Measurements from ENCODE around the gene JAZF1.
A peak's percentile ranks its signal among the peaks of the same experiment; 100 is the strongest.

The JAZF1 gene

GRCh38 chr7:28157076-28157745, 23.4 kb downstream of the JAZF1 start:
- no peaks in the 10 kb centered on the region for H3K27me3 ChIP-seq (ENCODE audit: control insufficient read depth in 5 of 5, insufficient read depth in 4 of 5, low read length in 5 of 5)
- peaks cover 6 to 33% (median 26%) of the 10 kb centered on the region in 5 donors for H3K4me1 ChIP-seq (ENCODE audit: control insufficient read depth in 5 of 5, insufficient read depth in 5 of 5, low read length in 5 of 5)
- H3K36me3 ChIP-seq (ENCODE audit: control insufficient read depth in 5 of 5, insufficient read depth in 5 of 5, low read length in 5 of 5) = no peaks in the 10 kb centered on the region
- H3K9ac ChIP-seq (ENCODE audit: low read length in 5 of 5) = no peak overlapping the region
- no peak overlapping the region for H3K27ac ChIP-seq (ENCODE audit: low read depth, low read length)
- no peaks in the 10 kb centered on the region for H3K9me3 ChIP-seq (ENCODE audit: control insufficient read depth in 5 of 5, low read length in 5 of 5)
- H3K4me3 ChIP-seq (ENCODE audit: low read depth in 1 of 5, low read length in 5 of 5) = no peak overlapping the region

- H3K36me3 ChIP-seq (ENCODE audit: control insufficient read depth in 5 of 5, insufficient read depth in 5 of 5, low read length in 5 of 5) = no peaks in the 10 kb centered on the region
- no peak overlapping the region for H3K9ac ChIP-seq (ENCODE audit: low read length in 5 of 5)
- H3K27me3 ChIP-seq (ENCODE audit: control insufficient read depth in 5 of 5, insufficient read depth in 4 of 5, low read length in 5 of 5) = no peaks in the 10 kb centered on the region
- H3K9me3 ChIP-seq (ENCODE audit: control insufficient read depth in 5 of 5, low read length in 5 of 5) = no peaks in the 10 kb centered on the region
- H3K4me1 ChIP-seq (ENCODE audit: control insufficient read depth in 5 of 5, insufficient read depth in 5 of 5, low read length in 5 of 5) = peaks cover 6 to 33% (median 26%) of the 10 kb centered on the region in 5 donors
- H3K4me3 ChIP-seq (ENCODE audit: low read depth in 1 of 5, low read length in 5 of 5) = no peak overlapping the region
- no peak overlapping the region for H3K27ac ChIP-seq (ENCODE audit: low read depth, low read length)
Measured at GRCh38 chr7:28156401-28156800, 24.2 kb downstream of the JAZF1 start.

GRCh38 chr7:28155964-28156363, 24.6 kb downstream of the JAZF1 start:
- H3K27me3 ChIP-seq (ENCODE audit: control insufficient read depth in 5 of 5, insufficient read depth in 4 of 5, low read length in 5 of 5) = no peaks in the 10 kb centered on the region
- H3K4me1 ChIP-seq (ENCODE audit: control insufficient read depth in 5 of 5, insufficient read depth in 5 of 5, low read length in 5 of 5) = peaks cover 6 to 33% (median 26%) of the 10 kb centered on the region in 5 donors
- peak overlapping the region; percentile 2 for H3K27ac ChIP-seq (ENCODE audit: low read depth, low read length)
- H3K9me3 ChIP-seq (ENCODE audit: control insufficient read depth in 5 of 5, low read length in 5 of 5) = no peaks in the 10 kb centered on the region
- H3K4me3 ChIP-seq (ENCODE audit: low read depth in 1 of 5, low read length in 5 of 5) = no peak overlapping the region
- no peak overlapping the region for H3K9ac ChIP-seq (ENCODE audit: low read length in 5 of 5)
- H3K36me3 ChIP-seq (ENCODE audit: control insufficient read depth in 5 of 5, insufficient read depth in 5 of 5, low read length in 5 of 5) = no peaks in the 10 kb centered on the region

GRCh38 chr7:28155019-28155660, 25.5 kb downstream of the JAZF1 start:
- Histone ChIP-seq H3K27ac (ENCODE audit: low read depth, low read length) (peak overlapping the region; percentile 2), H3K4me3 (ENCODE audit: low read depth in 1 of 5, low read length in 5 of 5) (no peak overlapping the region), H3K4me1 (ENCODE audit: control insufficient read depth in 5 of 5, insufficient read depth in 5 of 5, low read length in 5 of 5) (peaks cover 6 to 33% (median 26%) of the 10 kb centered on the region in 5 donors), H3K27me3 (ENCODE audit: control insufficient read depth in 5 of 5, insufficient read depth in 4 of 5, low read length in 5 of 5) (no peaks in the 10 kb centered on the region), H3K36me3 (ENCODE audit: control insufficient read depth in 5 of 5, insufficient read depth in 5 of 5, low read length in 5 of 5) (peaks cover 0 to 4% (median 0%) of the 10 kb centered on the region in 5 donors), H3K9ac (ENCODE audit: low read length in 5 of 5) (no peak overlapping the region), H3K9me3 (ENCODE audit: control insufficient read depth in 5 of 5, low read length in 5 of 5) (no peaks in the 10 kb centered on the region)

- no peak overlapping the region for H3K4me3 ChIP-seq (ENCODE audit: low read depth in 1 of 5, low read length in 5 of 5)
- H3K27ac ChIP-seq (ENCODE audit: low read depth, low read length) = no peak overlapping the region
- H3K9me3 ChIP-seq (ENCODE audit: control insufficient read depth in 5 of 5, low read length in 5 of 5) = no peaks in the 10 kb centered on the region
- H3K9ac ChIP-seq (ENCODE audit: low read length in 5 of 5) = no peak overlapping the region
- H3K4me1 ChIP-seq (ENCODE audit: control insufficient read depth in 5 of 5, insufficient read depth in 5 of 5, low read length in 5 of 5) = peaks cover 6 to 25% (median 20%) of the 10 kb centered on the region in 5 donors
- H3K27me3 ChIP-seq (ENCODE audit: control insufficient read depth in 5 of 5, insufficient read depth in 4 of 5, low read length in 5 of 5) = no peaks in the 10 kb centered on the region
- peaks cover 0 to 4% (median 0%) of the 10 kb centered on the region in 5 donors for H3K36me3 ChIP-seq (ENCODE audit: control insufficient read depth in 5 of 5, insufficient read depth in 5 of 5, low read length in 5 of 5)
Measured at GRCh38 chr7:28152594-28152993, 28.0 kb downstream of the JAZF1 start.

- Histone ChIP-seq H3K4me1 (ENCODE audit: control insufficient read depth in 5 of 5, insufficient read depth in 5 of 5, low read length in 5 of 5) (peaks cover 6 to 22% (median 19%) of the 10 kb centered on the region in 5 donors), H3K9ac (ENCODE audit: low read length in 5 of 5) (no peak overlapping the region), H3K27me3 (ENCODE audit: control insufficient read depth in 5 of 5, insufficient read depth in 4 of 5, low read length in 5 of 5) (no peaks in the 10 kb centered on the region), H3K36me3 (ENCODE audit: control insufficient read depth in 5 of 5, insufficient read depth in 5 of 5, low read length in 5 of 5) (peaks cover 0 to 4% (median 0%) of the 10 kb centered on the region in 5 donors), H3K27ac (ENCODE audit: low read depth, low read length) (no peak overlapping the region), H3K9me3 (ENCODE audit: control insufficient read depth in 5 of 5, low read length in 5 of 5) (no peaks in the 10 kb centered on the region), H3K4me3 (ENCODE audit: low read depth in 1 of 5, low read length in 5 of 5) (no peak overlapping the region)
Measured at GRCh38 chr7:28151965-28152364, 28.6 kb downstream of the JAZF1 start.

GRCh38 chr7:28149291-28150101, 31.1 kb downstream of the JAZF1 start:
- H3K9me3 ChIP-seq (ENCODE audit: control insufficient read depth in 5 of 5, low read length in 5 of 5) = no peaks in the 10 kb centered on the region
- no peak overlapping the region for H3K4me3 ChIP-seq (ENCODE audit: low read depth in 1 of 5, low read length in 5 of 5)
- no peaks in the 10 kb centered on the region for H3K27me3 ChIP-seq (ENCODE audit: control insufficient read depth in 5 of 5, insufficient read depth in 4 of 5, low read length in 5 of 5)
- no peak overlapping the region for H3K9ac ChIP-seq (ENCODE audit: low read length in 5 of 5)
- peaks cover 0 to 4% (median 0%) of the 10 kb centered on the region in 5 donors for H3K36me3 ChIP-seq (ENCODE audit: control insufficient read depth in 5 of 5, insufficient read depth in 5 of 5, low read length in 5 of 5)
- H3K27ac ChIP-seq (ENCODE audit: low read depth, low read length) = no peak overlapping the region
- peaks cover 0 to 2% (median 0%) of the 10 kb centered on the region in 5 donors for H3K4me1 ChIP-seq (ENCODE audit: control insufficient read depth in 5 of 5, insufficient read depth in 5 of 5, low read length in 5 of 5)

GRCh38 chr7:28145931-28146330, 34.7 kb downstream of the JAZF1 start:
- H3K4me1 ChIP-seq (ENCODE audit: control insufficient read depth in 5 of 5, insufficient read depth in 5 of 5, low read length in 5 of 5) = no peaks in the 10 kb centered on the region
- H3K9ac ChIP-seq (ENCODE audit: low read length in 5 of 5) = no peak overlapping the region
- H3K9me3 ChIP-seq (ENCODE audit: control insufficient read depth in 5 of 5, low read length in 5 of 5) = no peaks in the 10 kb centered on the region
- H3K4me3 ChIP-seq (ENCODE audit: low read depth in 1 of 5, low read length in 5 of 5) = no peak overlapping the region
- H3K27ac ChIP-seq (ENCODE audit: low read depth, low read length) = no peak overlapping the region
- no peaks in the 10 kb centered on the region for H3K27me3 ChIP-seq (ENCODE audit: control insufficient read depth in 5 of 5, insufficient read depth in 4 of 5, low read length in 5 of 5)
- H3K36me3 ChIP-seq (ENCODE audit: control insufficient read depth in 5 of 5, insufficient read depth in 5 of 5, low read length in 5 of 5) = peaks cover 0 to 4% (median 0%) of the 10 kb centered on the region in 5 donors

- no peaks in the 10 kb centered on the region for H3K4me1 ChIP-seq (ENCODE audit: control insufficient read depth in 5 of 5, insufficient read depth in 5 of 5, low read length in 5 of 5)
- H3K4me3 ChIP-seq (ENCODE audit: low read depth in 1 of 5, low read length in 5 of 5) = no peak overlapping the region
- peaks cover 0 to 4% (median 0%) of the 10 kb centered on the region in 5 donors for H3K36me3 ChIP-seq (ENCODE audit: control insufficient read depth in 5 of 5, insufficient read depth in 5 of 5, low read length in 5 of 5)
- H3K9me3 ChIP-seq (ENCODE audit: control insufficient read depth in 5 of 5, low read length in 5 of 5) = no peaks in the 10 kb centered on the region
- no peaks in the 10 kb centered on the region for H3K27me3 ChIP-seq (ENCODE audit: control insufficient read depth in 5 of 5, insufficient read depth in 4 of 5, low read length in 5 of 5)
- H3K9ac ChIP-seq (ENCODE audit: low read length in 5 of 5) = no peak overlapping the region
- H3K27ac ChIP-seq (ENCODE audit: low read depth, low read length) = no peak overlapping the region
Measured at GRCh38 chr7:28145090-28145626, 35.4 kb downstream of the JAZF1 start.
